ENCODE measurements around the gene CCR4.

GRCh38 chr3:33001889-33002288 is 50.4 kb downstream of the CCR4 start:
- TF ChIP-seq ZFP37 (CRISPR knock-in tag; IDR thresholded peaks at IDR 0.05; ENCODE audit: borderline replicate concordance) (no peak), KDM1A (CRISPR knock-in tag; IDR thresholded peaks at IDR 0.05) (no peak)

Data from HepG2 (cell line).